HG02642 (cell line): ENCODE results near the gene GSTK1.
A peak's percentile ranks its signal among the peaks of the same experiment; 100 is the strongest.
"Not testable (repeated sequence)": the region's sequence is repeated elsewhere in the genome, so short reads cannot be mapped to it uniquely, and the experiment has no call there.

Experiments
- ATAC-seq: cut with Tn5 transposase; IDR thresholded peaks from one replicate; pipeline ENCODE4 v1.9.1; 2021; ENCODE audit warnings: mild to moderate bottlenecking; ENCODE audit not compliant: unreplicated experiment, poor library complexity

GSTK1 gene

GRCh38 chr7:143289888-143290287 lies 26.6 kb downstream of the GSTK1 start:
- ATAC-seq = not testable (repeated sequence)

GRCh38 chr7:143290293-143290692 lies 27.1 kb downstream of the GSTK1 start:
- ATAC-seq = no peak

GRCh38 chr7:143292876-143293275 lies 29.6 kb downstream of the GSTK1 start:
- ATAC-seq = no peak

GRCh38 chr7:143295870-143296269 lies 32.6 kb downstream of the GSTK1 start:
- ATAC-seq = no peak

GRCh38 chr7:143296686-143297085 lies 33.4 kb downstream of the GSTK1 start:
- ATAC-seq = no peak

GRCh38 chr7:143299346-143299745 lies 36.1 kb downstream of the GSTK1 start:
- no peak for ATAC-seq

- ATAC-seq = peak; percentile 62
Measured at GRCh38 chr7:143299840-143300239, 36.6 kb downstream of the GSTK1 start.

- no peak for ATAC-seq
Measured at GRCh38 chr7:143300959-143301935, 38.0 kb downstream of the GSTK1 start.

GRCh38 chr7:143303733-143304132 lies 40.5 kb downstream of the GSTK1 start:
- no peak for ATAC-seq

- ATAC-seq = no peak
Measured at GRCh38 chr7:143304938-143305337, 41.7 kb downstream of the GSTK1 start.

- ATAC-seq = no peak
Measured at GRCh38 chr7:143305423-143306070, 42.3 kb downstream of the GSTK1 start.

GRCh38 chr7:143308632-143309031 lies 45.4 kb downstream of the GSTK1 start:
- ATAC-seq = no peak

- ATAC-seq = no peak
Measured at GRCh38 chr7:143314127-143314526, 50.9 kb downstream of the GSTK1 start.

GRCh38 chr7:143315776-143316175 lies 52.5 kb downstream of the GSTK1 start, which contains the start of gene CLCN1:
TSS of gene CLCN1 (plus strand) at chr7:143316111. CDS start at chr7:143316213, 102 bp downstream.
- ATAC-seq = no peak

- no peak for ATAC-seq
Measured at GRCh38 chr7:143316492-143316891, 53.3 kb downstream of the GSTK1 start.

GRCh38 chr7:143318661-143319060 lies 55.4 kb downstream of the GSTK1 start:
- no peak for ATAC-seq
